ENCODE measurements around the gene ZKSCAN5.
"Not testable (repeated sequence)": the region's sequence is repeated elsewhere in the genome, so short reads cannot be mapped to it uniquely, and the experiment has no call there.

DNA sequence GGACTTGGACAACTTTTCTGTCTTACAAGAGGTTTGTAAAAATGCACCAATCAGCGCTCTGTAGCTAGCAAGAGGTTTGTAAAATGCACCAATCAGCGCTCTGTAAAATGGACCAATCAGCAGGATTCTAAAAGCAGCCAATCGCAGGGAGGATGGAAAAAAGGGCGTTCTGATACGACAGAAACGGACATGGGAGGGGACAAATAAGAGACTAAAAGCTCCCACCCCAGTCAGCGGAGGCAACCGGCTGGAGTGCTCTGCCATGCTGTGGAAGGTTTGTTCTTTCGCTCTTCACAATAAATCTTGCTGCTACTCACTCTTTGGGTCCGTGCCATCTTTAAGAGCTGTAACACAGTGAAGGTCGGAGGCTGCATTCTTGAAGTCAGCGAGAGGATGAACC lies 3.2 kb upstream of the ZKSCAN5 start:
- TF ChIP-seq, protein P1, sequence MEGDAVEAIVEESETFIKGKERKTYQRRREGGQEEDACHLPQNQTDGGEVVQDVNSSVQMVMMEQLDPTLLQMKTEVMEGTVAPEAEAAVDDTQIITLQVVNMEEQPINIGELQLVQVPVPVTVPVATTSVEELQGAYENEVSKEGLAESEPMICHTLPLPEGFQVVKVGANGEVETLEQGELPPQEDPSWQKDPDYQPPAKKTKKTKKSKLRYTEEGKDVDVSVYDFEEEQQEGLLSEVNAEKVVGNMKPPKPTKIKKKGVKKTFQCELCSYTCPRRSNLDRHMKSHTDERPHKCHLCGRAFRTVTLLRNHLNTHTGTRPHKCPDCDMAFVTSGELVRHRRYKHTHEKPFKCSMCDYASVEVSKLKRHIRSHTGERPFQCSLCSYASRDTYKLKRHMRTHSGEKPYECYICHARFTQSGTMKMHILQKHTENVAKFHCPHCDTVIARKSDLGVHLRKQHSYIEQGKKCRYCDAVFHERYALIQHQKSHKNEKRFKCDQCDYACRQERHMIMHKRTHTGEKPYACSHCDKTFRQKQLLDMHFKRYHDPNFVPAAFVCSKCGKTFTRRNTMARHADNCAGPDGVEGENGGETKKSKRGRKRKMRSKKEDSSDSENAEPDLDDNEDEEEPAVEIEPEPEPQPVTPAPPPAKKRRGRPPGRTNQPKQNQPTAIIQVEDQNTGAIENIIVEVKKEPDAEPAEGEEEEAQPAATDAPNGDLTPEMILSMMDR (optimal IDR thresholded peaks at IDR 0.05 in 1 of 3, IDR thresholded peaks at IDR 0.05 in 1 of 3, conservative IDR thresholded peaks at IDR 0.05 in 1 of 3; ENCODE audit: extremely low read depth in 1 of 3, insufficient read depth in 2 of 3, low read length in 3 of 3): not testable (repeated sequence)
- TF ChIP-seq EZH2 (IDR thresholded peaks at IDR 0.05; ENCODE audit: low read length): not testable (repeated sequence)
